ENCODE data around the gene MYRIP.

GRCh38 chr3:39811561-39811960 lies 2.2 kb downstream of the MYRIP start:
- TF ChIP-seq POLR2AphosphoS5 (IDR thresholded peaks at IDR 0.05) (no peak), POLR2A (IDR thresholded peaks at IDR 0.05) (no peak)
